ENCODE data around the gene GC. TPM values are rescaled to one million over a fixed set of nuclear protein-coding genes. Genes with fewer than 3 reads are reported as not detected.

GC gene
- total and polyA plus RNA-seq, 9 of the 15 experiments (the other 6 are each of a cell fraction or from before 2014, with no cell fraction given): 0.44 TPM; not detected in 8

DNA sequence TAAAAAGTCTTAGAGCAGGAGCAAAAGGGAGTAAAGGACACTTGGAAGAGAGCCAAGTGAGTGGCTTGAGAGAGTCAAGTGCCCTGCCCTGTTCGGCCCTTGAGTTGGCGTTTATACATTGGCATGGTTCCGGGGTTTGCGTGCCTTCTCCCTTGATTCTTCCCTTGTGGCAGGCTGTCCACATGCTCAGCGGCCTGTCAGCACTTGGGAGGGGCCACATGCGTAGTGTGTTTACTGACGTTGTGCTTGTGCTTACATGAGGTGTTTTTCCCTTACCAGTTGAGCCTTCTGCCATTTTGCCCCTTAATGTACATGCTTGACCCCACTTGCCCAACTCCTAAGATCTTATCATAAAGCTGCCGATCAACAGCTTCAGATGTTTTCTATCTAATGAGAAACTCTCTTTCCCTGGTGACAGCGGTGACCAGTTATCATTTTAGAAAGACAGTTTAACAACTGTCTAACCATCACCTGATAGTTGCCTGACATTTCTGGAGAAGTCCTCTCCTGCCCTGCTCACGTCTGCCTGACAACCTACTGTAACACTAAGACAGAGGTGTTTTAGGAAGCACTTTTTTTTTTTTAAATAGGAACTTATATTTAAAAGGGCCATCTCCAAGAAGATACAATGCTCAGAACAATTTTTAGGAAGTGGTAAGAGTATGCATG, 49.5 kb upstream of the GC start:
- ATAC-seq (peak; percentile 86), DNase-seq (ENCODE audit: extremely low read depth in 1 of 4, low spot score in 3 of 4) (peak in 2 of 4 experiments; percentile 9 to 50), FAIRE-seq (no peak)
- Histone ChIP-seq H3K4me3 (no peak overlapping the region), H3K79me2 (ENCODE audit: control insufficient read depth, insufficient read depth, low read length) (no peaks in the 10 kb centered on the region), H2AFZ (ENCODE audit: low read depth, low read length) (peak overlapping the region; percentile 89), H3K27ac (ENCODE audit: extremely low read depth, low read depth, low read length) (peak overlapping the region; percentile 53), H3K9ac (ENCODE audit: insufficient read depth in 1 of 2, low read depth in 2 of 2, low read length in 2 of 2) (peak overlapping the region in 1 of 2 experiments; percentile 21; a peak in 2 of 4 replicates), H3K9me3 (replicated peaks; ENCODE audit: control insufficient read depth, insufficient read depth, low read depth, low read length) (no peaks in the 10 kb centered on the region), H4K20me1 (replicated peaks; ENCODE audit: control insufficient read depth, insufficient read depth, low read length) (no peaks in the 10 kb centered on the region), H3K9me1 (ENCODE audit: control insufficient read depth, insufficient read depth, low read length) (no peaks in the 10 kb centered on the region), H3K27me3 (ENCODE audit: control insufficient read depth in 2 of 2, insufficient read depth in 2 of 2, low read length in 2 of 2) (no peaks in the 10 kb centered on the region), H3K4me2 (ENCODE audit: insufficient read depth, low read length) (peak overlapping the region; percentile 50), H3K36me3 (ENCODE audit: control insufficient read depth, insufficient read depth, low read length) (no peaks in the 10 kb centered on the region), H3K4me1 (replicated peaks in 1 of 2; ENCODE audit: control insufficient read depth in 2 of 2, insufficient read depth in 2 of 2, low read length in 2 of 2) (peaks cover 4 to 10% of the 10 kb centered on the region in 2 experiments; a peak in 2 of 5 replicates)
- BruUV-seq (replicated peaks): no TSS peak
- WGBS (ENCODE audit: insufficient coverage, low coverage, missing lambda C conversion rate): 23% methylated on average over 8 of the region's 10 CpGs
- in situ Hi-C loops (cut with MboI) (no loop called here), intact Hi-C loops (cut with micrococcal nuclease) (no loop called here)
- ChIA-PET CTCF (ENCODE audit: low intra/inter-chr PET ratio) (no interaction called here), POLR2A (no interaction called here)
- TF ChIP-seq, protein P1, sequence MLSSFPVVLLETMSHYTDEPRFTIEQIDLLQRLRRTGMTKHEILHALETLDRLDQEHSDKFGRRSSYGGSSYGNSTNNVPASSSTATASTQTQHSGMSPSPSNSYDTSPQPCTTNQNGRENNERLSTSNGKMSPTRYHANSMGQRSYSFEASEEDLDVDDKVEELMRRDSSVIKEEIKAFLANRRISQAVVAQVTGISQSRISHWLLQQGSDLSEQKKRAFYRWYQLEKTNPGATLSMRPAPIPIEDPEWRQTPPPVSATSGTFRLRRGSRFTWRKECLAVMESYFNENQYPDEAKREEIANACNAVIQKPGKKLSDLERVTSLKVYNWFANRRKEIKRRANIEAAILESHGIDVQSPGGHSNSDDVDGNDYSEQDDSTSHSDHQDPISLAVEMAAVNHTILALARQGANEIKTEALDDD (IDR thresholded peaks at IDR 0.05): peak; percentile 72
- TF ChIP-seq JUN (IDR thresholded peaks at IDR 0.05; ENCODE audit: borderline replicate concordance, low read depth, low read length) (no peak), JUN (CRISPR knock-in tag; IDR thresholded peaks at IDR 0.05; ENCODE audit: borderline replicate concordance) (no peak), JUNB (CRISPR knock-in tag; conservative IDR thresholded peaks at IDR 0.05) (no peak), NCOA1 (IDR thresholded peaks at IDR 0.05; ENCODE audit: low read depth) (no peak), MLLT1 (IDR thresholded peaks at IDR 0.05) (no peak), MAFK (IDR thresholded peaks at IDR 0.05; ENCODE audit: low read length) (no peak), ZNF551 (CRISPR knock-in tag; IDR thresholded peaks at IDR 0.05) (no peak), SETDB1 (IDR thresholded peaks at IDR 0.05; ENCODE audit: low read length) (no peak), NFATC3 (IDR thresholded peaks at IDR 0.05) (no peak), STAT5B (CRISPR knock-in tag; IDR thresholded peaks at IDR 0.05) (no peak), NFXL1 (CRISPR knock-in tag; IDR thresholded peaks at IDR 0.05) (no peak), CEBPB (tag; IDR thresholded peaks at IDR 0.05) (0 out of 2 replicates have a peak, but pooled peaks have one; percentile 11), CXXC5 (CRISPR knock-in tag; IDR thresholded peaks at IDR 0.05) (peak; percentile 37), YY1 (IDR thresholded peaks at IDR 0.05; ENCODE audit: borderline replicate concordance in 1 of 3, control insufficient read depth in 1 of 3, extremely low read depth in 1 of 3, insufficient read depth in 3 of 3, insufficient read length in 1 of 3, insufficient replicate concordance in 2 of 3, low read depth in 1 of 3, low read length in 2 of 3) (peak in 1 of 3 experiments; percentile 21), ATF1 (CRISPR knock-in tag; IDR thresholded peaks at IDR 0.05) (no peak), ATF1 (tag; IDR thresholded peaks at IDR 0.05) (peak; percentile 64)
- TF ChIP-seq, protein P2, sequence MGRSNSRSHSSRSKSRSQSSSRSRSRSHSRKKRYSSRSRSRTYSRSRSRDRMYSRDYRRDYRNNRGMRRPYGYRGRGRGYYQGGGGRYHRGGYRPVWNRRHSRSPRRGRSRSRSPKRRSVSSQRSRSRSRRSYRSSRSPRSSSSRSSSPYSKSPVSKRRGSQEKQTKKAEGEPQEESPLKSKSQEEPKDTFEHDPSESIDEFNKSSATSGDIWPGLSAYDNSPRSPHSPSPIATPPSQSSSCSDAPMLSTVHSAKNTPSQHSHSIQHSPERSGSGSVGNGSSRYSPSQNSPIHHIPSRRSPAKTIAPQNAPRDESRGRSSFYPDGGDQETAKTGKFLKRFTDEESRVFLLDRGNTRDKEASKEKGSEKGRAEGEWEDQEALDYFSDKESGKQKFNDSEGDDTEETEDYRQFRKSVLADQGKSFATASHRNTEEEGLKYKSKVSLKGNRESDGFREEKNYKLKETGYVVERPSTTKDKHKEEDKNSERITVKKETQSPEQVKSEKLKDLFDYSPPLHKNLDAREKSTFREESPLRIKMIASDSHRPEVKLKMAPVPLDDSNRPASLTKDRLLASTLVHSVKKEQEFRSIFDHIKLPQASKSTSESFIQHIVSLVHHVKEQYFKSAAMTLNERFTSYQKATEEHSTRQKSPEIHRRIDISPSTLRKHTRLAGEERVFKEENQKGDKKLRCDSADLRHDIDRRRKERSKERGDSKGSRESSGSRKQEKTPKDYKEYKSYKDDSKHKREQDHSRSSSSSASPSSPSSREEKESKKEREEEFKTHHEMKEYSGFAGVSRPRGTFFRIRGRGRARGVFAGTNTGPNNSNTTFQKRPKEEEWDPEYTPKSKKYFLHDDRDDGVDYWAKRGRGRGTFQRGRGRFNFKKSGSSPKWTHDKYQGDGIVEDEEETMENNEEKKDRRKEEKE (IDR thresholded peaks at IDR 0.05; ENCODE audit: borderline replicate concordance in 1 of 2, control insufficient read depth in 1 of 2, low read depth in 2 of 2, low read length in 1 of 2): no peak

All from K562 (cell line).